Activated T-helper 1 cell treated with Interleukin-2 at 50 U/mL for 16 hours (primary cell): ENCODE results near the gene NLGN4Y.

Experiments used
- DNase-seq: peaks from one replicate; pipeline ENCODE4 v3.0.0-alpha.2; 2020; ENCODE audit warnings: low read depth

NLGN4Y gene

DNA sequence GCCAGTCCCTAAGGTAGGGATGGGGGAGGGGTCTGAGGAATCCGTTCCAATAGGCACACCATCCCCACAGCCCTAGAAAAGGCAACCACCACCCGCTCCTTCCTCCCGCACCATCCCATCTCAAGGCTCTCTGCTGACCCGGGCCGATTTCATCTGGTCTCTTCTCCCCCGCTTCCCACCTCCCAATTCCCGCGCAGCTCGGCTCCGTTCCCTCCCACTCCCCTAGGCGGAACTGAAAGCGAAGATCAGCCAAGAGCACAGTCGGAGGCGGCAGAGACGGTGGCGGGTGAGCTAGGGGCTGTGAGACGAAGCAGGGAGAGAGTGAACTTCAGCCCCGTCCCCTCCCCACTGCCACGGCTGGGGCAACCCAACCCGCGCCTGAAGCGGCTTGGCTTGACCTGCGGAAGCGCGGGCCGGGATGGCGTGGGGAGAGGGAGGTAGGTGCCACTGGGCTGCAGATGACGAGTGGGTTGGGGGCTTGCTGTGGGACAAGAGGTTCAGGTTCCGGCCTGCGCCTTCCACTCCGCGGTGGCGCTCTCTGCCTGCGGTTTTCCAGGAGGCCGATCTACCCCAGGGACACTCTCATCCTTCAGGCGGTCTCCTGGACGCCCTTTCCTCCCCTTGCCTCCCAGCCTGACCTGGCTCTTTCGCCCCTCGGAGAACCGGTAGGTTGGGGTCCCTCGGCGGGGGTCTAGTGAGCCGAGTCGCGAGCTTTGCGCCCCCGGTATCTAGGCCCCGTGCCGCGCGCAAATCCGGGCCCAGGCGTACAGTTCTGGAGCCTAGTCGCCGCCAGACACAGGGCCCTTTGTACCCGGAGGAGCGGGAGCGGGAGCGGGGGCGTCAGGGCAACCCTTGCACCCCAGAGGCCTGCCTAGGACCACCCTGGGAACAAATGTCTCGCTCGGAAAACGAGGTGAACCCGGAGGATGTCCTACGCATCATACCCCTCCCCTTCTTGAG is at the start of gene NLGN4Y:
NLGN4Y (plus strand) TSS at position 258 of the 960 bp plus-strand sequence. CDS start 97,591 bp downstream, outside the sequence.
- no peak for DNase-seq

DNA sequence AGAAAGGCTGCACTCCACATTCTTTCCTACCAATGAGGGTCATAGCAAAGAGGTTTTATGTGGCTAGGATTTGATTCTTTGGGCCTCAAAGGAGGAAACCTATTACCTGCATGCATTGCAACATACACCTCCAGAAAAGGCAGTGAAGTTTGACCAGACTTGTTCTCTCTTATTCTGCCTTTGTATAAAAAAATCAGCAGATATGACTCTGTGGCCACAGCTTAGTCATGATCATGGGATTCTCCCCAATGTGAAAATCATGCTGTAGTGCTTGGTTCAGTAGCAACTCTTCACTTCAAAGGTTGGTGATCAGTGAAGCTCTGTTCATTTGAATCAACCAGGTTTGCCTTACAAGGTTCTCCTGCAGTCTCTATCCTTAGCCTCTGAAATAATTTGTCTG is 38.4 kb upstream of the NLGN4Y start:
- DNase-seq = no peak

DNA sequence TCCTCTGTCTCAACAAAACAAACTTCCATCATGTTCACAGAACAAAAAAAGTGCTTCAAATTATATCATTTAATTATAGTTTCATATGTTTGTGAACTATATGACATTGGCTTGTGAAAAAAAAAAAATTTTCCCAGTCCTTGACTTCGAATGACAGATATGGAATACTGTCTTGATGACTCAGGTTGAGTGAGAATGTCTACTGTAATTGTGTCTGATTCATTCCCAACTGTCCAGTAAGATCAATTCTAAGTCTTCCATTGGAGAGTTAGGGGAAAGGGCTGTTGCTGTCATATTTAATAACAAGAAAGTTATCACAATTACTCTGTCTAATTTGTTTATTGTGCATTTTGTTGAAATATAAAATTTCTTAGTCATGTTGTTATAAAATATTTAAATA is 34.1 kb upstream of the NLGN4Y start:
- DNase-seq = no peak

DNA sequence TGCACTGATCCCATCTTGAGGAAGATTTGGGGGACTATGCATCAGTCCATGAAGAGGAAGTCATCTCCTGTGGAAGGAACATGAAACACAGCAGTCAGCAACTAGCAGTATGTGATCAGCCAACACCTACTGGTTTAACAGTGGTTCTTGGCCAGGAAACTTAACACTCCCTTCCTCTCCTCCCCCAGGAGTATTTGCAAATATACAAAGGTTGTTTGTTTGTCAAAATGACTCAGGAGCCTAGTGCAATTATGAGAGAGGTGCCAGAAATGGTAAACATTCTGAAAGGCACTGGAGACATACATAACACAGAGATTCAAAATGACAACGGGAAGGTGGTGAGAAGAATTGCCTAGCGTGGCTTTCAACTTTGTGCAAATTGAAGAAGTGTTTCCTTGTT is 26.3 kb upstream of the NLGN4Y start:
- DNase-seq = no peak

DNA sequence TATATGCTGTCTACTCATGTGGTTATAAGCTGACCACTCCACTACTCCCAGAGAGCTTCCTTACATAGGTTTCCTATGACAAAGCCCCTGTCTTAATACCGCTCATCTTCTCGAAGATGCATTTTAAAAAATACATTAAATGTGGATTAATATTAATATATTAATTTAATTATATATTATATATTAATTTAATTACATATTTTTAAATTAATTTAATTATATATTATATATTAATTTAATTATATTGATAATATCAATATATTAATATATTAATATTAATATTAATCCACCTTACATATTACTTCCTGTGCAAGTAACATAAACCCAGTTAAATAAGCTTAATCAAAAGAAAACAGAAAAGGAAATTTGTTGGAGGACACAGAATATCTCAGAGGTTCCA is 19.7 kb upstream of the NLGN4Y start:
- no peak for DNase-seq

DNA sequence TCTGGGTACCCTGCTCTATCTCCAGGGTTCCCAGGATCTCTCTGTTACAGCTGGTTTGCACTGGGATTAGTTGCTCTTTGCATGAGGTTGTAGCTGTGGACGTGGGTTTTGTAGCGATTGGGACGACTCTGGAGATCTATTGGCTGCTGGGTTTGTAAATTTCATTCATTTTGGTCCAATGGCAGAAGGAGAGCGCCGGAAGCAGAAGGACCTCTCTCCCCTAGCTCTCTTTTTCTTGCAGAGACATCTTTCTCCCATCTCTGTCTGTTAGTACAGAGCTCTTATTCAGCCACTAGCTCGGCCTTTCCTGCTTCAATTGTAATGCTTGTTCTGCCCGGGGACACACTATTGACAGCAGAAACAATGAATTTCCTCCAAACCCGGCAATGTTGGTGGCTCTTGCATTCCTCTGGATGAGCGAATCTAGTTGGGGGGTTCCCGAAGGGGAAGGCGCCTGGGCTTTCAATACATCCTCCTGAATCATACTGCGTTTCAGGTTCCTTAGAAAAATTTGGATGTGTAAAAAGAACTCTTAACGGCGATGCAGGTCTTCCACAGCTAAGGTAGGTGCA is 1.9 kb upstream of the NLGN4Y start:
- DNase-seq = no peak

DNA sequence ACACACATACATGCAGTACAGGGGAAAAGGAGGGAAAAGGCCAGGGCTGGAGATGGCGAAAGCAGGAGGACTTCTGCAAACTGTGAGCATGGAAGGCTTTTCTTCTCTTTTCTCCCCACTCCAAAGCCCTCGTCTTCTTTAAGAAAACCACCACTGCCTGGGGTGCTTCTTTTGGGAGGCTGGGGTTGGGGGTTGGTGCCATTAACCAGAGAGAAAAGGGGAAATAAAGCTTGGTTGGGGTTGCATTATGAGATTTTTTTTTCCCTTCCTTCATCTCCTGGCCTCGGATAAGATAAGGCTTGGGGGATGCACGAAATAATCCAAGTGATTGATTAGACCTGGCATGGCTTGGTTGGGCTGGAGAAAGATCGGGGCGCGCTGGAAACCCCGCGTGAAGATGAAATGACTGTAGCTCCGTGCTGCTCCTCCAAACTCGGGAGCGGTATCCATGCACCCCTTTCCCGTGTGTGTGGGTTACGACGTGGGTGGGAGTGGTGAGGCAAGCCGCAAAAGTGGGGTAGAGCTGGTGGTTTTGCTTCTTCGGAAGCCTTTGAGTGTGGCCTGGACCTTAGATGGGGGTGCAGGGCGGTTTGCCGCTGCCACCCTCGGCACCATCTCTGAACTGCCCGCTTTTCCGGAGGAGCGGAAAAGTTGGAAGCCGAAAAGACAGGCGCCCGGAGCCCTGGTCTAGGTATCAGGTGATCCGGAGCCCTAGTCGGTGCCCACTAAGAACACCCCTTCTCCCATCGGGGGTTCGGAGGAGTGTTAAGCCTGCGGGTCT is 648 bp upstream of the NLGN4Y start:
- DNase-seq = no peak

DNA sequence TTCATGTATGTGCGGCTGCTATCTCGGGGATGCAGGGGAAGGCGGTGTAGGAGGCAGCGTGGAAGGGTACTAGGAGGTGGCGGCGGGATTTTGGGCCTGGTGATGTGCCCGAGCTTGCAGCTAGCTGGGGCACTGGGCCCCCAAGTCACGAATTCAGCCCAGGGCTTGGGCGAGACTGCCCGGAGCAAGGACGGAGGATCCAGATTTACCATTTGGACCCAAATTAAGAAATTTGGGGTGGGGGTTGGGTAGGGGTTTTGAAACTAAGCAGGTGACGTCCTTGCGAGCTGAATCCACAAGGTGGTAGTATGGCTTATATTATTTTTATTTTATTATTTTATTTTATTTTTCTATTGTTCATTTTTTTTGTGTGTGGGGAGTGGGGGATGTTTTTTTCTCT is 986 bp downstream of the NLGN4Y start:
- DNase-seq = no peak

DNA sequence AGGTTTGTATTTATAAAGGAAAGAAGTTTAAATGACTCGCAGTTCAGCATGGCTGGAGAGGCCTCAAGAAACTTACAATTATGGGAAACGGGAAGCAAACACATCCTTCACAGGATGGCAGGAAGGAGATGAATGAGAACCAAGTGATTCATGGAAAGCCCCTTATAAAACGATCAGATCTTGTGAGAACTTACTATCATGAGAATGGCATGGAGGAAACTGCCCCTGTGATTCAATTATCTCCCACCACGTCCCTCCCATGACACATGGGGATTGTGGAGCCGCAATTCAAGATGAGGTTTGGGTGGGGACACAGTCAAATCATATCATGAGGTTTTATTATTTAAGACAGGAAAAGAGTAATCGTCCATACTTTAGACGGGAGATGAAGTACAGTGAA is 4.0 kb downstream of the NLGN4Y start:
- no peak for DNase-seq

DNA sequence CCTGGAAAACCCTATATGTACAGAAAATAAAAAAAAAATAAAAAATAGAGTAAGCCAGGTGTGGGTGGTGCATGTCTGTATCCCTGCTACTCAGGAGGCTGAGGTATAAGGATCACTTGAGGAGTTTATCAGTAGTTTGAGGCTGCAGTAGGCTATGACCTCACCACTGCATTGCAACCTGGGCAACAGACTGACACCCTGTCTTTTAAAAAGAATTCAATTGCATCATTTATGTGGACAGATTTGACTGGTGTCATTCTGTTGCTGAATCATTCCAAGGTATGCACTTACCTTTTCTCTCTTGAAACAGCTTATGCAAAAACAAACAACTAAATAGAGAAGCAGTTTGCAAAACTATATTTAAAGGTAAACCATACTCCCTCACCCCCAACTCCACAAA is 12.4 kb downstream of the NLGN4Y start:
- no peak for DNase-seq

DNA sequence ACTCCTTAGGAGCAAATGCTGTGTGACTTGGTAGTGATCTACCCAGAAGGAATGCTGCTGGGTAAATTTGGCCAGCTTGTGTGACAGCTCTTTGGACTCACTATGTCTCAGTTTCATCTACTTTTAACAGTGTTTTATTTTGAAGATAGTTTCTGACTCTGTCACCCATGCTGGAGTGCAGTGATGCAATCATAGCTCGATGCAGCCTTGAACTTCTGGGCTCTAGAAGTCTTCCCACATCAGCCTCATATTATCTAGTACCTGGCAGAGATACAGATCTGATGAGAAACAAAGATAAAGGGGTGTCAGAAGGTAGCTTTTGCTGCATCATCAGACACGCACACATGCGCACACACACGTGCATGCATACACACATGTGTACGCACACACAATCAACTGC is 19.2 kb downstream of the NLGN4Y start:
- DNase-seq = no peak

DNA sequence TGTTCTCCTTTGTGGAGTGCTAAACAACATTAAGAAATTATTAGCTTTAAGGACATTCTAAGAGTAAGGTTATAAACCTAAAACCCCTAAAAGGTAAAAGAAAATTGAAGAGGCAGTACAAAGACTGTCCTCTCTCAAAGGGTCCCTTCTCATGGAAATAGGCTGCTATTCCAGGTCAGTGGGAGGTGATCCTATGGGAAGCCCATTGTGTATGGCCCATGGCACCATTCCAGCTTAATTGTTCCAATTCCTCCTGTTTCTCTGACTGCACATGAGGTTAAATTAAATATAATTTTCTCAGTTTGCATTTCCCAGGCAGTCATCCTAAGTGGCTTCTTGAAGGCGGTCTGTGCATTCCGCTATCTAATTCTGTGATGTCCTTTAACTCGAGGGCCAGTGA is 57.0 kb downstream of the NLGN4Y start:
- DNase-seq = no peak

DNA sequence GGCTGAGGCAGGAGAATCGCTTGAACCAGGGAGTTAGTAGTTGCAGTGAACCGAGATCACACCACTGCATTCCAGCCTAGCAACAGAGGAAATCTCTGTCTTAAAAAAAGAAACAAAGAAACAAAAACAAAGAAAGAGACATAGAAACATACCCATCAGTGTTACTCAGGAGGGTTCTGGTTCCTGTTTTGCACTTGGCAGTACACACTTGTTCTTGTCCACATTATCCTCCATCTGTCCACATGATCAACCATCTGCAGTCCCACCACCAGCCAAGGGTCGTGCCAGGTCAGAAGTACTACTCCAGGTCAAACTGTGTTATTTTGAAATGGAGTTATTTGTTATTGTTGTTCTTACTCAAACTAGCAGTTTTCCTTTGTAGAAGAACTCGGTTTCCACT is 62.4 kb downstream of the NLGN4Y start:
- no peak for DNase-seq

DNA sequence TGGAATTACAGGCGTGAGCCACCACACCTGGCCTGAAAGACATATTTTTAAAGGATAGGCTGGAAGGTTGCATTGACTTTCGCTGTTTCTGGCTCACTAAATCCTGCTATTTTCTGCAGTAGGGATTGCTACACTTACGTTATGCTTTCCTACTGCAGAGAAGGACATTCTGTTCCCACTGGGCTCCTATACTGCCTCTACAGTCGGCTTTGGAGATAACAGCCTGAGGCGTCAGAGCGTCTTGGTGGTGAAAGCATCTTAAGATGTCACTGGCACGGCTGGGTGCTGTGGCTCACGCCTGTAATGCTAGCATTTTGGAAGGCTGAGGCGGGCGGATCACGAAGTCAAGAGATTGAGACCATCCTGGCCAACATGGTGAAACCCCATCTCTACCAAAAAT is 77.0 kb downstream of the NLGN4Y start:
- no peak for DNase-seq

DNA sequence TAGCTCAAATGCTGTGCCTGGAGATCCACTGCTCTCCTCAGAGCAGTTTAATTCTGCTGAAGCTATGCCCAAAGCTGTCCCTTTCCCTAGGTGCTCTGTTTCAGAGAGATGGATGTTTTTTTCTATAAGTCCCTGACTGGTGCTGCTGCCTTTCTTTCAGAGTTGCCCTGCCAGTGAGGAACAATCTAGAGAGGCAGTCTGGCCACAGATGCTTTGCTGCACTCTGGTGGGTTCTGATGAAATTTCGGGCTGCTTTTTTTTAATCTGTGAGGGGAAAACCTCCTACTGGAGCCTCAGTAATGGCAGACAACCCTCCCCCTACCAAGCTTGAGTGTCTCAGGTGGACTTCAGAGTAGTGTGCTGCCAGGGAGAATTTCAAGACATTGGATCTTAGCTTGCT is 93.3 kb downstream of the NLGN4Y start:
- no peak for DNase-seq

DNA sequence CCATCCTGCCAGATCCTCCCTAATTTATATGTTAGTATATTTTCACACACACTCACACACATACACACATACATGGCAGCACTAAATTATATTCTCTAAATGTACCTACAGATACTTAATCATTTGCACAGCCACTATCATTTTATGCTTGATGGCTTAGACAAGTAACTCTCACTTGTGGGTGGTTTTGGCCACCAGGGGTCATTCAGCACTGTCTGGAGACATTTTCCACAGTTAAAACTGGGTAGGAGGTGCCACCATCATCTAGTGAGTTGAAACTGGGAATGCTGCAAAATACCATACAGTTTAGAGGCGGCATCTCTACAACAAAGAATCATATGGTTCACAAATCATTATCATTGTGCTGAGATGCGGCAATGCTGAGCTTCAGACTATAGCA is 94.2 kb downstream of the NLGN4Y start:
- DNase-seq = no peak

DNA sequence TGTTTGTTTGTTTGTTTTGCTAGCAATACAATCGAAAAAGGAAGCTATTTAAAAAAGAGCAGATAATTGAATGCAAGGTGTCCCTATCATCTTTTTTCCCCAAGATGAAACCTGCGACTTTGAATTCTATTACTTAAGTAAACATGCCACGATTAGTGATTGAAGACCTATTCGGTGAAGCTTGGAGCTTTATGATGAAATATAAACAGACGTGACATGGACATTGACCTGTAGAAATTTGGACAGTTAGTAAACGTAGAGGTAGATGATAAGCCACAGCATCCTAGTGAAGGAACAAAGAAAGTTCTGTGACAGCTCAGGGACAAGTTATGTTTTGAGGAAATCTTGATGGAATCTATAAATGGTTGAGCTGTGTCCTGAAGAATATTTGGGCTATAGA is 103.9 kb downstream of the NLGN4Y start:
- DNase-seq = no peak

DNA sequence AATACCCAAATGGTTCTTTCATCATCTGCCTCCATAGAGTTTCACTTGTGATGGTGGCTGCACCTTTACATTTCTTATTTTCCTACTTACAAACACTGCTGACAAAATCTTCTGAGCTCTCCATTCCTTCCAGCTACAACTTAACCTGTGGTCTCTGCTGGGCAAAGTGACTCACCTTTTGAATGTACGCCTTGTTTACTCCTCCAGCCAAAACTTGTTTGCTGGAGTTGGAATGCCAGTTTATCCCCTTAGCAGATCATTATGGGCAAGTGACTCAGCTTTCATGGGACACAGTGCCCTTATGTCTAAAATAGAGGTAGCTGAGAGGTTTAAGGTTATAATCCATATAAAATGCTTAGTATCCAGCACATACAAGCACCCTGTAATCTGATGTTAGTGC is 107.3 kb downstream of the NLGN4Y start:
- DNase-seq = no peak

DNA sequence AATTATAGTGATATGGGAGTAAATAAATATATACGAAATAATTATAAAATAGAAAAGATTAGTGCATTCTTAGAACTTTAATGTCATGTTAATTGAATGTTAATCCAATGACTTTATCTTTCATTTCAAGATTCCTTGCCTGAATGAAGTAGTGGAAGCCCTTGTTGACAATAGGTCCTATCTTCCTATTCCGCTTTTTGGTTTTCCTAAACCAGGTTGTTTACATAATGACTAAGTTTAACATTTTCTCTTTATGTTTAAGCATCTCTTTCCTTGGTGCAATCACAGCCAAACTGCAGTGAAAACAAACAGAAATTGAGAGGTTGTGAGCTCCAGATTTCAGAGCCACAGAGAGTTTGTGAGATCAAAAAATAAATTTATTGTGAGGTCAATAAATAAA is 109.4 kb downstream of the NLGN4Y start:
- no peak for DNase-seq

DNA sequence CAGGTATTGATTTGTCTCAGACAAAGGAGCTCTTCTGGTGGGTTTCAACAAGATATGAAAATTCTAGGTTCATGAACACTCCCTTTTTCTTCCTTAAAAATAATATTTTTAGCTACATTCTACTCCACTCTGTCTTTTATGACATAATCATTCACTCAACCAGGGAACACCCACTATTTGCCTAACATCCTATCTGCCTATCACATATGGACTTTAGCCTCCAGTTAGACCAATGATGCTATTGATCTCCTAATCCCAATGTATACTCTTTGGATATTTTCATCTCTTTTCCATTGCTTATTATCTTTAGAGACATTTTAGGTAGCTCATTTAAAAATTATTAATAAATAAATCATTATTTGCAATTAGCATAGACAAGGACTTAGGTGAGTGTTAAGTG is 110.6 kb downstream of the NLGN4Y start:
- no peak for DNase-seq

DNA sequence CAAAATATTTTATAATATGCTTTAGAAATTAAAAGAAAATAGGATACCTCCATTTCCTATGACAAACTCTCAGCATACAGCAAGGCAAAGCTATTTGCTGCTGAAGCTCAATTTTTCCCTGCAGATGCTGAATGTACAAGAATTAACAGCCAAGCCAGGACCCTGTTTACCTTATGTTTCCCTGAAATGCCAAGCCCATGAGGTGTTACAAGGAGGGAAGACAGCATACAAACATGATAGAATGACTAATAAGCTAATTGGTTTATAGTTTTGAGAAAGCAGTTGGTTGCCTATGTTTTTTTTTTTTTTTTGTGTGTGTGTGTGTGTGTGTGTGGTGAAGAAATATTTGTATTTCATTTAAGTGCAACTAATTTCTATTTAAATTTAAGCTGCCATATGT is 113.2 kb downstream of the NLGN4Y start:
- no peak for DNase-seq

DNA sequence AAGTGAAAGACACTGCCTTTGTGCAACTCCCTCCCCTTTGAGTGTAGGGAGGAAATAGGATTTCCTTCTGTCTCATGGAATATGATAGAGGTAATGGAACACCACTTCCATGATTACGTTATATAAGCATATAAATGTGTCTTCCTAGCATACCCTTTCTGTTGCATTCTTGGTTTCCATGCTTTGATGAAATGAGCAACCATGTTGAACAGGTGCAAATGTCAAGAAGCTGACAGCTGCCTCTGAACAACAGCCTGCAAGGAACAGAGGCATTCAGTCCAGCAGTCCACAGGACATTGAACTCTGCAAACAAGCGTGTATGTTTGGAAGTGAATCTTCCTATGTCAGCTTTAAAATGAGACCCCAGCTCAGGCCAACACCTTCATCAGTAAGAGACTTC is 117.5 kb downstream of the NLGN4Y start:
- no peak for DNase-seq
